HL-60 (cell line): Measurements from ENCODE around the gene CEP97.

ENCODE experiments used
- CTCF ChIP-seq: IDR thresholded peaks from one replicate; pipeline ENCODE4 v1.5.1; 2011; ENCODE audit warnings: low read length, control low read depth, inconsistent platforms; ENCODE audit not compliant: insufficient read depth
- GABPA ChIP-seq: IDR thresholded peaks from 2 replicates; pipeline ENCODE4 v1.6.1; 2012; ENCODE audit warnings: low read depth
- POLR2AphosphoS5 ChIP-seq: IDR thresholded peaks from 2 replicates; pipeline ENCODE4 v1.6.1; 2012; ENCODE audit warnings: low read depth
- REST ChIP-seq: IDR thresholded peaks from 2 replicates; pipeline ENCODE4 v1.6.1; 2012; ENCODE audit warnings: low read depth; ENCODE audit not compliant: insufficient replicate concordance
- SPI1 ChIP-seq: IDR thresholded peaks from 2 replicates; pipeline ENCODE4 v1.6.1; 2012; ENCODE audit warnings: low read depth, mild to moderate bottlenecking, borderline replicate concordance

GRCh38 chr3:101817992-101818391 is 93.6 kb downstream of the CEP97 start:
- TF ChIP-seq CTCF (no peak), REST (no peak), POLR2AphosphoS5 (no peak), GABPA (no peak), SPI1 (0 out of 2 replicates have a peak, but pooled peaks have one; percentile 25)
